ENCODE data around the gene SLC35C1. TPM values are rescaled to one million over a fixed set of nuclear protein-coding genes. Genes with fewer than 3 reads are reported as not detected.
A peak's percentile ranks its signal among the peaks of the same experiment; 100 is the strongest.

Gene SLC35C1
- total RNA-seq: 10 to 100 TPM in 1 of 4 donors, 1 to 10 TPM in 2, under 1 TPM in 1; under 0.01 to 12.7 (median 5.2) TPM

DNA sequence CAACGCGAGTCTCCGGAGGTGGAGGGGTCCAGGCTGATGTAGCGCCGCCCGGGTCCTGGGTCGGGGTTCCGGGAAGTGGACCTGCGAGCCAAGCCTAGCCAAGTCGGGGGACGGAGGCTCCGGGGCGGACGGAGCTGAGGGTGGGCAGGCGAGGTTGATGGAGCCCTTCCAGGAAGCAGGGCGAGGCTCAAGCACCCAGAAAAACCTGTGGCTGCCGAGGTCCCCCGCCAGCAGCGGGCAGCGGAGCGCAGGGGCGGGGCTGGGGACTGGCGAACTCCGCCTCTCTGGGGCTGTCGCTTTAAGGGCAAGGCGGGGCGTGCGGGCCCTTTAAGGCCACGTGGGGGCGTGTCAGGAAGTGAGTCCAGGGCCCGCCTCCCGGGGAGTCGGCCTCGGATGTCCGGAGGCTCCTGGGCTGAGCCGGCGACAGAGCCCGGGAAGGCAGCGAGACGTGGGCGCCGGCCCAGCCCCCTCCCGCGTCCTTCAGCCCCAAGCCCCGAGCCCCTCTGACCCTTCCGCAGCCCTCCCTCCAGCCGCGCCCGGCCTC is at the start of gene SLC35C1:
TSS of gene SLC35C1 (plus strand) at position 389 of the 544 bp plus-strand sequence. CDS start 653 bp downstream, outside the sequence.
- H3K4me1 ChIP-seq: peaks cover 0 to 18% of the 10 kb centered on the region in 2 donors
- peak within 1 kb of the TSS; percentile 83 to 91 for H3K27ac ChIP-seq
- peak; percentile 90 to 91 for TF ChIP-seq POLR2A (IDR thresholded peaks at IDR 0.05)
- TF ChIP-seq, protein P1, sequence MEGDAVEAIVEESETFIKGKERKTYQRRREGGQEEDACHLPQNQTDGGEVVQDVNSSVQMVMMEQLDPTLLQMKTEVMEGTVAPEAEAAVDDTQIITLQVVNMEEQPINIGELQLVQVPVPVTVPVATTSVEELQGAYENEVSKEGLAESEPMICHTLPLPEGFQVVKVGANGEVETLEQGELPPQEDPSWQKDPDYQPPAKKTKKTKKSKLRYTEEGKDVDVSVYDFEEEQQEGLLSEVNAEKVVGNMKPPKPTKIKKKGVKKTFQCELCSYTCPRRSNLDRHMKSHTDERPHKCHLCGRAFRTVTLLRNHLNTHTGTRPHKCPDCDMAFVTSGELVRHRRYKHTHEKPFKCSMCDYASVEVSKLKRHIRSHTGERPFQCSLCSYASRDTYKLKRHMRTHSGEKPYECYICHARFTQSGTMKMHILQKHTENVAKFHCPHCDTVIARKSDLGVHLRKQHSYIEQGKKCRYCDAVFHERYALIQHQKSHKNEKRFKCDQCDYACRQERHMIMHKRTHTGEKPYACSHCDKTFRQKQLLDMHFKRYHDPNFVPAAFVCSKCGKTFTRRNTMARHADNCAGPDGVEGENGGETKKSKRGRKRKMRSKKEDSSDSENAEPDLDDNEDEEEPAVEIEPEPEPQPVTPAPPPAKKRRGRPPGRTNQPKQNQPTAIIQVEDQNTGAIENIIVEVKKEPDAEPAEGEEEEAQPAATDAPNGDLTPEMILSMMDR (IDR thresholded peaks at IDR 0.05): peak in 3 of 4 experiments; percentile 14 to 31 (median 21)
- H3K27me3 ChIP-seq: no peaks in the 10 kb centered on the region
- peak; percentile 96 to 97 for DNase-seq
- H3K36me3 ChIP-seq: no peaks in the 10 kb centered on the region
- intact Hi-C loops (cut with DNase I; ENCODE audit: low total_unique reads): no loop called here
- H3K4me3 ChIP-seq: peak within 1 kb of the TSS; percentile 66 to 84
- H3K9me3 ChIP-seq: no peaks in the 10 kb centered on the region

DNA sequence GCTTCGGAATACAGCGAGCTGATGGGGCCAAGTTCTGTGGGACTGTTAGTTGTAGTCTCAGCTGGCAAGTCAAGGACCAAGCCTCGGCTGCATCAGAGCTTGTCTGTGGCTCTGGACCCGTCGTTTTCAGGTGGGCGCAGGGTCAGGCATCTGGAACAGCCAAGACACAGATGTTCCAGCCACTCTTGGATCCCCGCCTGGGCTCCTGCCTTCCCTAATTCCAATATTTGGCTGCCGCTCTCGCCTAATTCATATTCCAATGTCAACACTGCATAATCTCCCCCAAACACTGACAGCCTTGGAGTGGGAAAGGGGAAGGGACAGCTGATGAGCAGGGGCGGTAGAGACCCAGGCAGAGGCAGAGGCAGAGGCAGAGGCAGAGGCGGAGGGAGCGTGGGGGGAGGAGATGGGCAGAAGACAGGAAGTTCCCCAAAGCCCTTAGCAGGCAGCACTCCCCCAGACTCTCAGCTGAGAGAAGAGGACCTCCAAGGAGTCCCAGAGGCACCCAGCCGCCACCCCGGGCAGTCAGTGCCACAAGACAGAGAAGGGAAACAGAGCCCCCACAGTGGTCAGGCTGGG is 49.6 kb upstream of the SLC35C1 start:
- no peak for TF ChIP-seq POLR2A (IDR thresholded peaks at IDR 0.05)

DNA sequence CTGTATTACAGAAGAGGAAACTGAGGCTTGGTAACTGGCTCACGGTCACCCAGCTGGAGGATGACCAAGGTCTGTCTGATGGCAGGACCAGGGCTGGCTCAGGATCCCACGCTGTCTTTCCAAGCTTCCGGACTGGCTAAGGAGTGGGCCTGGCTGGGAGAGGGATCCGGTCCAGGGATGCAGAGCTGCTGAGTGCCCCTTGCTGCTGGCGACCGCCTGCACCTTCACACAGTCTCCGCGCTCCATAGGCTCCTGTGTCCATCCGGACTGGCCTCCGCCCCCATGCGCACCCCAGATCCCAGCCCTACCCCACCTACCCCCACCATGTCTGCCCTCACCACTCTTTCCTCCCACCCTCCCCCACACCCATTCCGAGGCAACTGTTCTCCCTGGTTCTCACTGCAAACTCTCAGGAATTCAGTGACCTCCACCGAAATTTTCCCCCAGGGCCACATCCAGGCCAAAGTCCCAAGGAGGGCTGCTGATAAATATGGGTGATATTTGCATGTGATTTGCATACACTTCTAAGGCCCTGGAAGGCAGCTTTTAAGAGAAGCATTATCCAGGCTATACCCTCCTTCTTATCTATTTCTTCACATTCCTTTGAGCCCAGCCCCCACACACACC is 48.5 kb upstream of the SLC35C1 start:
- DNase-seq: no peak
- TF ChIP-seq, protein P1 (IDR thresholded peaks at IDR 0.05): no peak
- TF ChIP-seq POLR2A (IDR thresholded peaks at IDR 0.05): no peak
- no peaks in the 10 kb centered on the region for H3K4me1 ChIP-seq
- H3K9me3 ChIP-seq: no peaks in the 10 kb centered on the region
- H3K36me3 ChIP-seq: no peaks in the 10 kb centered on the region
- no peak overlapping the region for H3K27ac ChIP-seq
- intact Hi-C loops (cut with DNase I; ENCODE audit: low total_unique reads): no loop called here
- no peak overlapping the region for H3K4me3 ChIP-seq
- no peaks in the 10 kb centered on the region for H3K27me3 ChIP-seq

More for the DNA sequence above, 49.6 kb upstream of the SLC35C1 start:
- no peaks in the 10 kb centered on the region for H3K9me3 ChIP-seq
- peak overlapping the region; percentile 26 to 54 for H3K27ac ChIP-seq
- no peak overlapping the region for H3K4me3 ChIP-seq
- H3K4me1 ChIP-seq: no peaks in the 10 kb centered on the region
- intact Hi-C loops (cut with DNase I; ENCODE audit: low total_unique reads): no loop called here
- DNase-seq: no peak
- no peaks in the 10 kb centered on the region for H3K36me3 ChIP-seq
- no peaks in the 10 kb centered on the region for H3K27me3 ChIP-seq

DNA sequence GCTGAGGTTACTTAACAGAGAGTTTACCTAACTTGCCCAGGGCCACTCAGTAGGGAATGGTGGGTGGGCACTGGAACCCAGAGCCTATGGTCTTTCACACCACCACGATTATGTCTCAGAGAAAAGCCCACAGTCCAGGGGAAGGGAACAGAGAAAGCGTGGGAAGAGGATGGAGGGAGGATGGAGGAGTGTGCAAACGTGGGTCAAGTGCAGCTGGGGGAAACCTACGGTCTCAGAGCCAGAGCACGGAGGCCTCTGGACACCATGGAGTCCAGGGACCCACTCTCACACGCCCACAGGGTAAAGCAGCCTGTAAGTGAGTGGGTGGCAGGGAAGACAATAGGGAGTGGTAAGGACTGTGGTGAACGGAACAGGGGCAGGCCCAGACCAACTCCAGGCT is 47.3 kb upstream of the SLC35C1 start:
- Histone ChIP-seq H3K4me3 (no peak overlapping the region), H3K9me3 (no peaks in the 10 kb centered on the region), H3K4me1 (no peaks in the 10 kb centered on the region), H3K27me3 (no peaks in the 10 kb centered on the region), H3K27ac (no peak overlapping the region), H3K36me3 (no peaks in the 10 kb centered on the region)
- DNase-seq: no peak
- TF ChIP-seq, protein P1 (IDR thresholded peaks at IDR 0.05): no peak
- no peak for TF ChIP-seq POLR2A (IDR thresholded peaks at IDR 0.05)
- intact Hi-C loops (cut with DNase I; ENCODE audit: low total_unique reads): no loop called here

DNA sequence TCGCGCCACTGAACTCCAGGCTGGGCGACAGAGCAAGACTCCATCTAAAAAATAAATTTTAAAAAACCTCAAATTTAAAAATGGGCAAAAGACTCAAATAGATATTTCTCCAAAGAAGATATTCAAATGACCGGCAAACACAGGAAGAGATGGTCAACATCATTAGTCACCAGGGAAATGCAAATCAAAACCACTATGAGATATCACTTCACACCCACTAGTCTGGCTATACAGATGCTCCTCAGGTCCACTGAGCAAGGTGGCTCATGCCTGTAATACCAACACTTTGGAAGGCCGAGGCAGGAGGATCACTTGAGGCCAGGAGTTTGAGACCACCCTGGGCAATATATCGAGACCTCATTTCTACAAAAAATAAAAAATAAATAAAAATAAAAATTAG is 43.3 kb upstream of the SLC35C1 start:
- Histone ChIP-seq H3K4me3 (no peak overlapping the region), H3K36me3 (no peaks in the 10 kb centered on the region), H3K9me3 (no peaks in the 10 kb centered on the region), H3K4me1 (no peaks in the 10 kb centered on the region), H3K27ac (no peak overlapping the region), H3K27me3 (no peaks in the 10 kb centered on the region)
- intact Hi-C loops (cut with DNase I; ENCODE audit: low total_unique reads): no loop called here
- no peak for DNase-seq
- TF ChIP-seq POLR2A (IDR thresholded peaks at IDR 0.05): no peak
- TF ChIP-seq, protein P1 (IDR thresholded peaks at IDR 0.05): no peak

All from uterus (tissue), 4 donors.